ENCODE results near the gene RDX. TPM values are rescaled to one million over a fixed set of nuclear protein-coding genes. Genes with fewer than 3 reads are reported as not detected.

RDX gene
- total and polyA plus RNA-seq, 5 donors from 2014 or later, result 26.0 to 38.0 (median 28.9) TPM

DNA sequence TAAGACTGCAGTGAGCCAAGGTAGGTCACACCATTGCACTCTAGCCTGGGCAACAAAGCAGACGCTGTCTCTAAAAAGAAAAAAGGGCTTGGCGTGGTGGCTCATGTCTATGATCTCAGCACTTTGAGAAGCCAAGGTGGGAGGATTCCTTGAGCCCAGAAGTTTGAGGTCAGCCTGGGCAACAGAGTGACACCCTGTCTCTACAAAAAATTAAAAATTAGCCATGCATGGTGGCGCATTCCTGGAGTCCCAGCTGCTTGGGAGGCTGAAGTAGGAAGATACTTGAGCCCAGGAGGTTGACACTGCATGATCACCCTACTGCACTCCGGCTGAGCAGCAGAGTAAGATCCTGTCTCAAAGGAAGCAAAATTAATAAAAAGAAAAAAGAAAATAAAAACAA lies 38.9 kb upstream of the RDX start:
- Mint-ChIP-seq H3K27me3 (no peaks in the 10 kb centered on the region), H3K9me3 (peaks cover 0 to 4% (median under 1%) of the 10 kb centered on the region in 7 donors)

DNA sequence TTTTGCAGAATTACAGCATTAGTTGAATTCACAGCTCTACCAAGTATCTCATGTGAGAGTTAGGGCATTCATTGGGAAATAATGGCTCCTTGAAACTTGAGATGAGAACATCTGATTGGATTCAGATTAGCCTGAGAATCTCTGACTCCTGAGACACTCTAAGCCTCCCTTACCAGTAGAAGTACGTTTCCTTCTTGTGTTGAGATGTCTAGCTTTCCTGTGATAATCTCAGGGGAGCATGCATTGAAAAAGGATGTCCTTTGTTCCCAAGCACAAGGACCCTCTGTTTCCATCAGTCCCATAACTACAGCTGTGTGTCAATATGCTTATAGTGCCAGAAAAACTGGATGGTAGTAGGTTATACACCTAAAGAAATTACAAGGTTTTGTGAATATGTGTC lies 35.2 kb upstream of the RDX start:
- Histone ChIP-seq H3K9me3 (ENCODE audit: control insufficient read depth in 2 of 2, low read length in 2 of 2) (peaks cover 0 to 4% of the 10 kb centered on the region in 2 experiments), H3K27me3 (ENCODE audit: control insufficient read depth, insufficient read depth, low read length) (no peaks in the 10 kb centered on the region), H3K36me3 (ENCODE audit: control insufficient read depth, insufficient read depth, low read length) (no peaks in the 10 kb centered on the region), H3K27ac (ENCODE audit: insufficient read depth, low read length, poor library complexity, severe bottlenecking) (no peak overlapping the region), H3K4me1 (ENCODE audit: control insufficient read depth, insufficient read depth, low read length, poor library complexity, severe bottlenecking) (peaks cover 15% of the 10 kb centered on the region), H3K4me3 (ENCODE audit: low read depth, low read length) (no peak overlapping the region)
- DNase-seq (no peak), ATAC-seq (ENCODE audit: low read depth in 2 of 2) (no peak)
- no peak overlapping the region for H3K4me3 Mint-ChIP-seq
- H3K27ac Mint-ChIP-seq, result no peak overlapping the region
- H3K4me1 Mint-ChIP-seq, result peaks cover 5 to 23% (median 14%) of the 10 kb centered on the region in 4 donors
- H3K36me3 Mint-ChIP-seq, result peaks cover 3% of the 10 kb centered on the region
- no peaks in the 10 kb centered on the region for H3K27me3 Mint-ChIP-seq
- H3K9me3 Mint-ChIP-seq, result peaks cover 0 to 20% (median 12%) of the 10 kb centered on the region in 7 donors

More for the DNA sequence above, 38.9 kb upstream of the RDX start:
- DNase-seq (no peak), ATAC-seq (ENCODE audit: low read depth in 2 of 2) (no peak)
- H3K27ac ChIP-seq (ENCODE audit: insufficient read depth, low read length, poor library complexity, severe bottlenecking), result no peak overlapping the region
- no peaks in the 10 kb centered on the region for H3K36me3 Mint-ChIP-seq
- no peak overlapping the region for H3K27ac Mint-ChIP-seq
- H3K4me3 Mint-ChIP-seq, result no peak overlapping the region
- no peak overlapping the region for H3K4me3 ChIP-seq (ENCODE audit: low read depth, low read length)
- H3K27me3 ChIP-seq (ENCODE audit: control insufficient read depth, insufficient read depth, low read length), result no peaks in the 10 kb centered on the region
- no peaks in the 10 kb centered on the region for H3K9me3 ChIP-seq (ENCODE audit: control insufficient read depth in 2 of 2, low read length in 2 of 2)
- H3K4me1 Mint-ChIP-seq, result peaks cover 2 to 18% (median 13%) of the 10 kb centered on the region in 4 donors
- H3K36me3 ChIP-seq (ENCODE audit: control insufficient read depth, insufficient read depth, low read length), result no peaks in the 10 kb centered on the region
- no peaks in the 10 kb centered on the region for H3K4me1 ChIP-seq (ENCODE audit: control insufficient read depth, insufficient read depth, low read length, poor library complexity, severe bottlenecking)

DNA sequence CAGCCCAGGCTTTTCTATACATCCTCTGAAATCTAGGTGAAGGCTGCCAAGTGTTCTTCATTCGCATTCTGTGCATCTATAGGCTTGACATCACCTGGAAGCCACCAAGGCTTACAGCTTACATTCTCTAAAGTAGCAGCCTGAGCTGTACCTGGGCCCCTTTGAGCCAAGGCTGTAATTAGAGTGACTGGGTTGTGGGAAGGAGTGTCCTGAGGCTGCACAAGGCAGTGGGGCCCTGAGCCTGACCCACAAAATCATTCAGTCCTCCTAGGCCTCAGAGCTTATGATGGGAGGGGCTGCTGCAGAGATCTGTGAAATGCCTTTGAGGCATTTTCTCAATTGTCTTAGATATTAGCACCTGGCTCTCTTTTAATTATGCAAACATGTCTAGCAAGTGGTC lies 33.0 kb upstream of the RDX start:
- Histone ChIP-seq H3K27me3 (ENCODE audit: control insufficient read depth, insufficient read depth, low read length) (no peaks in the 10 kb centered on the region), H3K4me3 (ENCODE audit: low read depth, low read length) (no peak overlapping the region), H3K36me3 (ENCODE audit: control insufficient read depth, insufficient read depth, low read length) (no peaks in the 10 kb centered on the region), H3K27ac (ENCODE audit: insufficient read depth, low read length, poor library complexity, severe bottlenecking) (peak overlapping the region; percentile 66), H3K4me1 (ENCODE audit: control insufficient read depth, insufficient read depth, low read length, poor library complexity, severe bottlenecking) (peaks cover 15% of the 10 kb centered on the region), H3K9me3 (ENCODE audit: control insufficient read depth in 2 of 2, low read length in 2 of 2) (peaks cover 0 to 4% of the 10 kb centered on the region in 2 experiments)
- Mint-ChIP-seq H3K27ac (no peak overlapping the region), H3K27me3 (no peaks in the 10 kb centered on the region), H3K9me3 (peaks cover 0 to 20% (median 12%) of the 10 kb centered on the region in 7 donors), H3K36me3 (peaks cover 3% of the 10 kb centered on the region), H3K4me3 (peak overlapping the region; percentile 19 to 83 (median 62)), H3K4me1 (peaks cover 5 to 23% (median 14%) of the 10 kb centered on the region in 4 donors)
- DNase-seq (no peak), ATAC-seq (ENCODE audit: low read depth in 2 of 2) (no peak)

DNA sequence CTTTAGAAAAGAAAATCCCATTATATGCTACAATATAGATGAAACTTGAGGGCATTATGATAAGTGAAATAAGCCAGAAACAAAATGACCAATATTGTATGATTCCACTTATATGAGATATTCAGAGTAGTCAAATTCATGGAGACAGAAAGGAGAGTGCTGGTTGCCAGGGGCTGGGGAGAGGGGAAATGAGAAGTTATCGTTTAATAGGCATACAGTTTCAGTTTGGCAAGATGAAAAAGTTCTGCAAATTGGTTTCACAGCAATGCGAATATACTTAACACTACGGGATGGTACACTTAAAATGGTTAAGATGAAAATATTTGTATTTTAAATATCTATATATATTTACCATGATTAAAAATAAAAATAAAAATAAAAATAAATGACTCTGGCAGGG lies 31.1 kb upstream of the RDX start:
- ATAC-seq (ENCODE audit: low read depth in 2 of 2) (no peak), DNase-seq (no peak)
- Histone ChIP-seq H3K36me3 (ENCODE audit: control insufficient read depth, insufficient read depth, low read length) (no peaks in the 10 kb centered on the region), H3K9me3 (ENCODE audit: control insufficient read depth in 2 of 2, low read length in 2 of 2) (peaks cover 0 to 4% of the 10 kb centered on the region in 2 experiments), H3K27ac (ENCODE audit: insufficient read depth, low read length, poor library complexity, severe bottlenecking) (no peak overlapping the region), H3K4me3 (ENCODE audit: low read depth, low read length) (no peak overlapping the region), H3K27me3 (ENCODE audit: control insufficient read depth, insufficient read depth, low read length) (no peaks in the 10 kb centered on the region), H3K4me1 (ENCODE audit: control insufficient read depth, insufficient read depth, low read length, poor library complexity, severe bottlenecking) (peaks cover 15% of the 10 kb centered on the region)
- peaks cover 3% of the 10 kb centered on the region for H3K36me3 Mint-ChIP-seq
- H3K27ac Mint-ChIP-seq, result no peak overlapping the region
- H3K27me3 Mint-ChIP-seq, result no peaks in the 10 kb centered on the region
- peaks cover 0 to 20% (median 12%) of the 10 kb centered on the region in 7 donors for H3K9me3 Mint-ChIP-seq
- H3K4me3 Mint-ChIP-seq, result peak overlapping the region; percentile 61 to 86 (median 82)
- peaks cover 5 to 23% (median 14%) of the 10 kb centered on the region in 4 donors for H3K4me1 Mint-ChIP-seq

DNA sequence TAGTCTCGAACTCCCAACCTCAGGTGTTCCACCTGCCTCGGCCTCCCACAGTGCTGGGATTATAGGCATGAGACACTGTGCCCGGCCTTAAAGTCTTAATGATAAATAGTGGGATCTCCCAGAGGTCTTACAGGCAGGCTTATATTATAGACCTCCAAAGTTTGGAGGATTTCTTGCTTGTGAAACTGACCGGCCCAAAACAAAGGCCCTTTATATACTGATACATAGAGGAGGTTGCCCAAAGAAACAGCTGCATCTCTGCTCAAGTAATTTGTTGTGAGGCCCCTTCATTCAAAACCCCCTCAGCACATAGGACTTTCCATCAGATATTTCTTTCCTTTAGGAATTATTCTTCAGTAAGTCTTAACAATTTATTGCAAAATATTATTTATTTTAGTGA lies 27.4 kb upstream of the RDX start:
- no peaks in the 10 kb centered on the region for H3K27me3 Mint-ChIP-seq
- peaks cover 0 to 7% (median 3%) of the 10 kb centered on the region in 7 donors for H3K9me3 Mint-ChIP-seq
- no peaks in the 10 kb centered on the region for H3K9me3 ChIP-seq (ENCODE audit: control insufficient read depth in 2 of 2, low read length in 2 of 2)
- no peaks in the 10 kb centered on the region for H3K36me3 Mint-ChIP-seq
- no peak overlapping the region for H3K4me3 ChIP-seq (ENCODE audit: low read depth, low read length)
- H3K4me1 Mint-ChIP-seq, result peaks cover 5 to 16% (median 12%) of the 10 kb centered on the region in 4 donors
- no peak overlapping the region for H3K27ac ChIP-seq (ENCODE audit: insufficient read depth, low read length, poor library complexity, severe bottlenecking)
- DNase-seq (no peak), ATAC-seq (ENCODE audit: low read depth in 2 of 2) (no peak)
- H3K36me3 ChIP-seq (ENCODE audit: control insufficient read depth, insufficient read depth, low read length), result no peaks in the 10 kb centered on the region
- H3K27me3 ChIP-seq (ENCODE audit: control insufficient read depth, insufficient read depth, low read length), result no peaks in the 10 kb centered on the region
- H3K27ac Mint-ChIP-seq, result peak overlapping the region in 1 of 3 donors; percentile 14
- no peak overlapping the region for H3K4me3 Mint-ChIP-seq
- peaks cover 12% of the 10 kb centered on the region for H3K4me1 ChIP-seq (ENCODE audit: control insufficient read depth, insufficient read depth, low read length, poor library complexity, severe bottlenecking)

DNA sequence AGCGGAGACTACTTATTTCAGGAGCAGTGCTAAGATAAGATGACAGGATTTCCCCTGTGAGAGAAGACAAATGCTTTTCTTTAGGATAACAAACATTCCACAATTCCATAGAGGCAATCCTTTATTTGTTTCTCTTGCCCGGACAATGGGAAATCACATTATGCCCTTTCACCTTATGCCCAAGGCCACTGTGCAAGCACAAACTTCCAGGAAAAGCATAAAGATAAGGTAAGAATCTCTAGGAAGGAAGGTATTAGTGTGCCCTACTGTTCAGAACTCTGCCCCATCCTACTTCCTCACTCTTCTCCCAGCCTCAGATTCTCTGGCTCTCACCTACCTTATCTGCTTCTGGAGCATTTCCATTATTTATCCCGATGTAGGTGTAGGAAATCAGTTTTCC lies 23.1 kb upstream of the RDX start:
- Histone ChIP-seq H3K36me3 (ENCODE audit: control insufficient read depth, insufficient read depth, low read length) (no peaks in the 10 kb centered on the region), H3K9me3 (ENCODE audit: control insufficient read depth in 2 of 2, low read length in 2 of 2) (no peaks in the 10 kb centered on the region), H3K4me1 (ENCODE audit: control insufficient read depth, insufficient read depth, low read length, poor library complexity, severe bottlenecking) (no peaks in the 10 kb centered on the region), H3K4me3 (ENCODE audit: low read depth, low read length) (no peak overlapping the region), H3K27ac (ENCODE audit: insufficient read depth, low read length, poor library complexity, severe bottlenecking) (no peak overlapping the region), H3K27me3 (ENCODE audit: control insufficient read depth, insufficient read depth, low read length) (no peaks in the 10 kb centered on the region)
- ATAC-seq (ENCODE audit: low read depth in 2 of 2) (no peak), DNase-seq (no peak)
- no peak overlapping the region for H3K4me3 Mint-ChIP-seq
- H3K4me1 Mint-ChIP-seq, result no peaks in the 10 kb centered on the region
- H3K9me3 Mint-ChIP-seq, result peaks cover 0 to 2% (median 0%) of the 10 kb centered on the region in 7 donors
- no peaks in the 10 kb centered on the region for H3K36me3 Mint-ChIP-seq
- no peak overlapping the region for H3K27ac Mint-ChIP-seq
- no peaks in the 10 kb centered on the region for H3K27me3 Mint-ChIP-seq

DNA sequence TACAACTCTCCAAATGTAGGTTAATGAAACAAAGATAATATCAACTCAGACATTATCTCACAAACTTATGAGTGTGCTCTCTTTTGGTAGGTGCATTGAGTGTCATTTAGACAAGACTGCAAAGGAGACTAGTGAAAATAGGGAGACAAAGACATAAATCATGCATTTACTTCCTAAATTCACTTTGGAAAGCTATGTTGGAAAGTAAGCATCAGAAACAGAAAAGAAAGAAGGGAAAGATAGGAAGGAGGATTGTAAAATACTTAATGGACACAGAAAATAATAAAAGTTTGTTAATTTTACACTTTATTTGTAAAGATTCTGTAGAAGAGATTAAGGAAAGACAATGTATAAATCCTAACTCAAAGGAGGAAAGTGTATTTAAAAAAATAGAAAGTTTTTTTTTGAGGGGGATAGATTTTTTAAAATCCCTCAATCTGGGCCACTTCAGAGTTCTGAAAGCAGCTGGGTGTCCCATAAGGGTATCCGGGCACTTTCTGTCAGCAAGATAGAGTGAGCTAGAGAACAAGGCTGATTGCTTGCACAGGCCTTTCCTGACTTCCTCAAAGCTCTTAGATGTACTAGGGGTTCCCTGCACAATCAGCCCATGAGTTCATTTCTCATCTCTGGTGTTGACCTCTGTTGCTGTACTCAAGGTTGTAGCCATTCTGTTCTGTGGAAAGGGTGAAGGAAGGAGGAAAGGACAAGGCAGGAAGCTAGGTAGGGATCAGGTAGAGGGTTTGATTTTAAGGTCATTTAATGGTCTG lies 22.4 kb upstream of the RDX start:
- Mint-ChIP-seq H3K27ac (peak overlapping the region in 1 of 3 donors; percentile 5), H3K27me3 (no peaks in the 10 kb centered on the region), H3K9me3 (no peaks in the 10 kb centered on the region), H3K4me3 (no peak overlapping the region), H3K4me1 (no peaks in the 10 kb centered on the region), H3K36me3 (no peaks in the 10 kb centered on the region)
- DNase-seq, result no peak
- no peak overlapping the region for H3K4me3 ChIP-seq (ENCODE audit: low read depth, low read length)
- ATAC-seq (ENCODE audit: low read depth in 2 of 2), result no peak
- no peaks in the 10 kb centered on the region for H3K36me3 ChIP-seq (ENCODE audit: control insufficient read depth, insufficient read depth, low read length)
- H3K27ac ChIP-seq (ENCODE audit: insufficient read depth, low read length, poor library complexity, severe bottlenecking), result no peak overlapping the region
- H3K27me3 ChIP-seq (ENCODE audit: control insufficient read depth, insufficient read depth, low read length), result no peaks in the 10 kb centered on the region
- H3K4me1 ChIP-seq (ENCODE audit: control insufficient read depth, insufficient read depth, low read length, poor library complexity, severe bottlenecking), result no peaks in the 10 kb centered on the region
- no peaks in the 10 kb centered on the region for H3K9me3 ChIP-seq (ENCODE audit: control insufficient read depth in 2 of 2, low read length in 2 of 2)

DNA sequence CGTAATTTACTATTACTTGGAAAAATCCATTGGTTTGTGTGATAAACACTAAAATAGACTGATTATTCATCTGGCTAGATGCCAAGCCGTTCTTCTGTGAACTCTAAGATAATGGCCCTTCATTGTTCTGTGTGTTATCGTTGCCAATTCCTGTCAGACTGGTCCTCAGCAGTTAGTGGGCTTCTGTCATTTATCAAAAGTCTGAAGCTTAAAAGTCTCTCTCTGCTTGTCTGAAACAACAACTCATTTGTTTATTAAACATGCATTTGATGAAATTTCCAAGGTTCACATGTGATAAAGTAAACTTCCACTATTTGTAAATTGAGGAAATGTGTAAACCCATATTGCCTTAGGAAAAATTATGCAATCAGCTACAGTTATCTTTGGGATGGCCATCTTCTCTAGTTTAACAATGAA lies 21.1 kb upstream of the RDX start:
- Mint-ChIP-seq H3K27me3 (no peaks in the 10 kb centered on the region), H3K9me3 (no peaks in the 10 kb centered on the region), H3K4me1 (no peaks in the 10 kb centered on the region), H3K27ac (no peak overlapping the region), H3K4me3 (no peak overlapping the region), H3K36me3 (no peaks in the 10 kb centered on the region)
- DNase-seq, result no peak
- Histone ChIP-seq H3K27me3 (ENCODE audit: control insufficient read depth, insufficient read depth, low read length) (no peaks in the 10 kb centered on the region), H3K9me3 (ENCODE audit: control insufficient read depth in 2 of 2, low read length in 2 of 2) (no peaks in the 10 kb centered on the region), H3K4me3 (ENCODE audit: low read depth, low read length) (no peak overlapping the region), H3K36me3 (ENCODE audit: control insufficient read depth, insufficient read depth, low read length) (no peaks in the 10 kb centered on the region), H3K4me1 (ENCODE audit: control insufficient read depth, insufficient read depth, low read length, poor library complexity, severe bottlenecking) (no peaks in the 10 kb centered on the region), H3K27ac (ENCODE audit: insufficient read depth, low read length, poor library complexity, severe bottlenecking) (no peak overlapping the region)
- ATAC-seq (ENCODE audit: low read depth in 2 of 2), result no peak
